ENCODE results near the gene ARMC7.

The ARMC7 gene

GRCh38 chr17:75098861-75099260 is 10.9 kb upstream of the ARMC7 start:
- no peak overlapping the region for H3K4me2 ChIP-seq (ENCODE audit: low read depth, low read length, poor library complexity, severe bottlenecking)
- no peak overlapping the region for H3K9ac ChIP-seq (ENCODE audit: low read depth, low read length, poor library complexity, severe bottlenecking)
- H3K4me1 ChIP-seq (ENCODE audit: insufficient read depth, low read length, poor library complexity, severe bottlenecking) = no peaks in the 10 kb centered on the region
- no peaks in the 10 kb centered on the region for H3K79me2 ChIP-seq (ENCODE audit: insufficient read depth, low read length)
- H3K36me3 ChIP-seq (ENCODE audit: insufficient read depth, low read length) = no peaks in the 10 kb centered on the region
- no peaks in the 10 kb centered on the region for H3F3A ChIP-seq (ENCODE audit: low read depth)
- no peaks in the 10 kb centered on the region for H3K9me2 ChIP-seq (replicated peaks; ENCODE audit: low read depth, low read length)
- H3K9me3 ChIP-seq (ENCODE audit: insufficient read depth, low read depth, low read length) = no peaks in the 10 kb centered on the region
- no peak for TF ChIP-seq EZH2phosphoT487 (IDR thresholded peaks at IDR 0.05; ENCODE audit: borderline replicate concordance)
- TF ChIP-seq, protein P1, sequence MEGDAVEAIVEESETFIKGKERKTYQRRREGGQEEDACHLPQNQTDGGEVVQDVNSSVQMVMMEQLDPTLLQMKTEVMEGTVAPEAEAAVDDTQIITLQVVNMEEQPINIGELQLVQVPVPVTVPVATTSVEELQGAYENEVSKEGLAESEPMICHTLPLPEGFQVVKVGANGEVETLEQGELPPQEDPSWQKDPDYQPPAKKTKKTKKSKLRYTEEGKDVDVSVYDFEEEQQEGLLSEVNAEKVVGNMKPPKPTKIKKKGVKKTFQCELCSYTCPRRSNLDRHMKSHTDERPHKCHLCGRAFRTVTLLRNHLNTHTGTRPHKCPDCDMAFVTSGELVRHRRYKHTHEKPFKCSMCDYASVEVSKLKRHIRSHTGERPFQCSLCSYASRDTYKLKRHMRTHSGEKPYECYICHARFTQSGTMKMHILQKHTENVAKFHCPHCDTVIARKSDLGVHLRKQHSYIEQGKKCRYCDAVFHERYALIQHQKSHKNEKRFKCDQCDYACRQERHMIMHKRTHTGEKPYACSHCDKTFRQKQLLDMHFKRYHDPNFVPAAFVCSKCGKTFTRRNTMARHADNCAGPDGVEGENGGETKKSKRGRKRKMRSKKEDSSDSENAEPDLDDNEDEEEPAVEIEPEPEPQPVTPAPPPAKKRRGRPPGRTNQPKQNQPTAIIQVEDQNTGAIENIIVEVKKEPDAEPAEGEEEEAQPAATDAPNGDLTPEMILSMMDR (conservative IDR thresholded peaks at IDR 0.05; ENCODE audit: low read length) = no peak
- H3K4me3 ChIP-seq (ENCODE audit: low read length, poor library complexity, severe bottlenecking) = no peak overlapping the region
- H3K27me3 ChIP-seq (ENCODE audit: insufficient read depth, low read length, poor library complexity, severe bottlenecking) = no peaks in the 10 kb centered on the region
- no peaks in the 10 kb centered on the region for H4K20me1 ChIP-seq (ENCODE audit: insufficient read depth, low read length, poor library complexity, severe bottlenecking)
- no peak overlapping the region for H2AFZ ChIP-seq (ENCODE audit: low read length)

- no peak overlapping the region for H2AFZ ChIP-seq (ENCODE audit: low read length)
- H3K27me3 ChIP-seq (ENCODE audit: insufficient read depth, low read length, poor library complexity, severe bottlenecking) = no peaks in the 10 kb centered on the region
- H3K4me1 ChIP-seq (ENCODE audit: insufficient read depth, low read length, poor library complexity, severe bottlenecking) = no peaks in the 10 kb centered on the region
- no peaks in the 10 kb centered on the region for H4K20me1 ChIP-seq (ENCODE audit: insufficient read depth, low read length, poor library complexity, severe bottlenecking)
- H3K4me2 ChIP-seq (ENCODE audit: low read depth, low read length, poor library complexity, severe bottlenecking) = no peak overlapping the region
- no peaks in the 10 kb centered on the region for H3K36me3 ChIP-seq (ENCODE audit: insufficient read depth, low read length)
- no peaks in the 10 kb centered on the region for H3F3A ChIP-seq (ENCODE audit: low read depth)
- no peak for TF ChIP-seq EZH2phosphoT487 (IDR thresholded peaks at IDR 0.05; ENCODE audit: borderline replicate concordance)
- TF ChIP-seq, protein P1 (conservative IDR thresholded peaks at IDR 0.05; ENCODE audit: low read length) = no peak
- no peaks in the 10 kb centered on the region for H3K9me2 ChIP-seq (replicated peaks; ENCODE audit: low read depth, low read length)
- no peaks in the 10 kb centered on the region for H3K9me3 ChIP-seq (ENCODE audit: insufficient read depth, low read depth, low read length)
- H3K4me3 ChIP-seq (ENCODE audit: low read length, poor library complexity, severe bottlenecking) = no peak overlapping the region
- no peaks in the 10 kb centered on the region for H3K79me2 ChIP-seq (ENCODE audit: insufficient read depth, low read length)
- H3K9ac ChIP-seq (ENCODE audit: low read depth, low read length, poor library complexity, severe bottlenecking) = no peak overlapping the region
These were observed 9.7 kb upstream of the ARMC7 start for GRCh38 chr17:75099881-75100595.

DNA sequence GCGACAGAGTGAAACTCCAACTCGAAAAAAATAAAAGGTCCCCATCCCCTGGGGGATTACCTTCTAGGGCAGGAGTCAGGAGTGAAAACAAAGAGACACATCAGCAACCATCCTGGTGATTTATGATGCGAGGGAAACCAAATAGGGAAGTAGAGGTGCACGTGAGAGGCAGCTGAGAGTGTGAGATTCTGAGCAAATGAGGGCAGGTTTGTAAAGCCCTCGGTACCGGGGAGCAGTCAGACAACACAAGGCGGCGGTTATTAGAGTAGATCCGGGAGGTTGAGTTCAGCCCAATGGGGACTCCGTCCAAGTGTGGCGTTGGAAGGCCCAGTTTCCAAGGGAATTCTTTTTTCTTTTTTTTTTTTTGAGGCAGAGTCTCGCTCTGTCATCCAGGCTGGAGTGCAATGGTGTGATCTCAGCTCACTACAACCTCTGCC is 7.4 kb upstream of the ARMC7 start:
- Histone ChIP-seq H3K4me1 (ENCODE audit: insufficient read depth, low read length, poor library complexity, severe bottlenecking) (no peaks in the 10 kb centered on the region), H3K36me3 (ENCODE audit: insufficient read depth, low read length) (no peaks in the 10 kb centered on the region), H2AFZ (ENCODE audit: low read length) (no peak overlapping the region), H3K9ac (ENCODE audit: low read depth, low read length, poor library complexity, severe bottlenecking) (no peak overlapping the region), H3K4me3 (ENCODE audit: low read length, poor library complexity, severe bottlenecking) (no peak overlapping the region), H3K79me2 (ENCODE audit: insufficient read depth, low read length) (no peaks in the 10 kb centered on the region), H3K9me2 (replicated peaks; ENCODE audit: low read depth, low read length) (no peaks in the 10 kb centered on the region), H3K4me2 (ENCODE audit: low read depth, low read length, poor library complexity, severe bottlenecking) (no peak overlapping the region), H3F3A (ENCODE audit: low read depth) (no peaks in the 10 kb centered on the region), H3K9me3 (ENCODE audit: insufficient read depth, low read depth, low read length) (no peaks in the 10 kb centered on the region), H4K20me1 (ENCODE audit: insufficient read depth, low read length, poor library complexity, severe bottlenecking) (no peaks in the 10 kb centered on the region), H3K27me3 (ENCODE audit: insufficient read depth, low read length, poor library complexity, severe bottlenecking) (no peaks in the 10 kb centered on the region)
- no peak for TF ChIP-seq EZH2phosphoT487 (IDR thresholded peaks at IDR 0.05; ENCODE audit: borderline replicate concordance)
- TF ChIP-seq, protein P1 (conservative IDR thresholded peaks at IDR 0.05; ENCODE audit: low read length) = no peak
